Naive B cell (primary cell): ENCODE measurements around the gene OCIAD2. TPM values are rescaled to one million over a fixed set of nuclear protein-coding genes. Genes with fewer than 3 reads are reported as not detected.

Experiments
- polyA plus RNA-seq, 6 donors: library from polyadenylated mRNA; unstranded; fragments of 300-500 nt; fragmentation: Illumina TruSeq; gene quantifications; one replicate each; pipeline ENCODE4 v1.2.3, GENCODE V29; 2021; ENCODE audit warnings: low read depth in 6 of 6

The OCIAD2 gene
- polyA plus RNA-seq, 6 donors from 2014 or later, result 156 to 182 (median 166) TPM

Other genes starting within 250 kb of the OCIAD2 start
- gene FRYL, start 126.5 kb downstream of the OCIAD2 start, polyA plus RNA-seq, result 10 to 100 TPM; 24.4 to 49.5 (median 37.9) TPM
- gene OCIAD1, start 75.7 kb downstream of the OCIAD2 start, polyA plus RNA-seq, result 100 to 1,000 TPM; 190 to 222 (median 202) TPM
- not detected for gene CWH43, start 79.5 kb upstream of the OCIAD2 start, polyA plus RNA-seq